Mononuclear cell (primary cell): ENCODE data around the gene CAPN14. TPM values are rescaled to one million over a fixed set of nuclear protein-coding genes. Genes with fewer than 3 reads are reported as not detected.

ENCODE experiments used
- H3K27me3 ChIP-seq: 2 replicates; pipeline ENCODE4 v1.6.0; 2011; ENCODE audit warnings: low read length, control low read depth; ENCODE audit not compliant: insufficient read depth
- H3K4me1 ChIP-seq: 2 replicates; pipeline ENCODE4 v1.5.1; 2011; ENCODE audit warnings: mild to moderate bottlenecking, low read length, control low read depth; ENCODE audit not compliant: insufficient read depth
- H3K4me3 ChIP-seq: 2 replicates; pipeline ENCODE4 v1.5.1; 2011; ENCODE audit warnings: mild to moderate bottlenecking, low read length, moderate library complexity
- H3K9me3 ChIP-seq: 2 replicates; pipeline ENCODE4 v1.5.1; 2011; ENCODE audit warnings: low read depth, mild to moderate bottlenecking, control low read depth, low read length
- total RNA-seq: library from RNA; depleted of rRNA; stranded (reverse); fragments of >200 nt; gene quantifications from one replicate; pipeline ENCODE4 v1.2.3, GENCODE V29; 2012

Gene CAPN14
- total RNA-seq, 1 donor, result 0.21 TPM

DNA sequence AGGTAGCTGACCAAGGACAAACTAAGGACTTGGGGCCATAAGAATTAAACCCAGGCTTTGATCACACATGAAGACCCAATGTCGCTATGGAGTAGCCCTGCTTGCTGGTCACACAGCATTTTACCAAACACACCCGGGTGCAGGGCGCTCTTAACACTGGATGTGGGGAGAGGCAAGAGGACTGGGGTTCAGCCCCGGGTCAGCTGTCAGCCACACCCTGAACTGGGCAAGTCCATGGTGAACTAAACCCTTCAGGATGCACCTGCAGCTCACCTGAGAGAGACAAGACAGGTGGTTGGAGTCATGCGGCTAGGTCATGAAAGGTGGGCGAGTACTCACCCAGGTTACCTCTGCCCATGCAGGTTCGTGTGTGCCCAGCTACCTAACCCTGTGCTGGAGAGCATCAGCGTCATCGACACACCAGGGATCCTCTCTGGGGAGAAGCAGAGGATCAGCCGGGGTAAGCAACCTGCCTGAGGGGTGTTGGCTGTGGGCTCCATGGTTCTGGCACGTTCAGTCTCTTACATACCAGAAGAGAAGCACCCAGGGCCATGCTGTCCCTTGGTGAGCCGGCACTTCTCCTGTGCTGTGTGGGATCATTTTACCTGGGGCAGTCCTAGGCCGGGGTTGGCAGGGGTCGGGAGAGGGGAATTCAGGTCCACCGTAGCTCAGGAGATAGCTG, 31.8 kb upstream of the CAPN14 start:
- H3K9me3 ChIP-seq, result no peaks in the 10 kb centered on the region
- H3K4me3 ChIP-seq, result no peak overlapping the region
- H3K4me1 ChIP-seq, result peaks cover 5% of the 10 kb centered on the region
- no peaks in the 10 kb centered on the region for H3K27me3 ChIP-seq

DNA sequence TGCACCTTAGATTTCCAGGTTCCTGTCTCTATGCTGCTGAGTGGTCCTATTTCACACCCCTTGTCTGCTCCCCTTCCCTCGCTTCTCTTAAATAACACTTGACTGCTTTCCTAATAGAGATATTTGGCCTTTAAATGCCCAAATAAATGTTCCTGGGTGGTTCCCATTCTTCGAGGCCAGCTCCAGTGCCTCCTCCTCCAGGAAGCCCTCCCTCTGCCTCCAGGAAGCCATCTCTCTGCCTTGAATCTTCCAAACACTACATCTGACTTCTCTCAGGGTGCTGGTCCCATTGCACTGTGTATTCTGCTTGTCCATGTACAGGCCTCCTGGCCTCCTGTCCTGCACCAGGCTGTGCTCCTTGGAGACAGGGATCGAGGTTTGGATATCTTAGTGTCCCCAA, 30.8 kb upstream of the CAPN14 start:
- Histone ChIP-seq H3K4me1 (no peaks in the 10 kb centered on the region), H3K9me3 (no peaks in the 10 kb centered on the region), H3K4me3 (no peak overlapping the region), H3K27me3 (no peaks in the 10 kb centered on the region)

DNA sequence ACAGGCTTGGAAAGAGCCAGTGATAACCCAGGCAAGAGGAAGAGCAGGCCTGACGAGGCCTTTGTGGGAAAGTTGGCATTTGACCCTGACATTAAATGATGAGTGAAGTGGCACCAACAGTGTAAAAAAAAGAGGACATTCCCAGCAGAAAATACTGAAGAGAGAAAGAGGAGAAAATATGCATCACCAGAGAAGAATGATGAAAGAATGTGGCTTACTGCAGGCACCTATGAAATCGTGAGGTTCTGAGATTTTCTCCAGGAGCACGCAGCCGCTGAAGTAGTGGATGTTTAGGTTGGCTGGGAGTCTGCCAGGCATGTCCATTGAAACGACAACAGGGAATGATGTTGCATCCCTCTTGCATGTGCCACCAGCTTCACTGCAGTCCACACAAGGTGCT, 30.4 kb upstream of the CAPN14 start:
- H3K4me3 ChIP-seq, result no peak overlapping the region
- H3K4me1 ChIP-seq, result no peaks in the 10 kb centered on the region
- no peaks in the 10 kb centered on the region for H3K27me3 ChIP-seq
- H3K9me3 ChIP-seq, result no peaks in the 10 kb centered on the region

DNA sequence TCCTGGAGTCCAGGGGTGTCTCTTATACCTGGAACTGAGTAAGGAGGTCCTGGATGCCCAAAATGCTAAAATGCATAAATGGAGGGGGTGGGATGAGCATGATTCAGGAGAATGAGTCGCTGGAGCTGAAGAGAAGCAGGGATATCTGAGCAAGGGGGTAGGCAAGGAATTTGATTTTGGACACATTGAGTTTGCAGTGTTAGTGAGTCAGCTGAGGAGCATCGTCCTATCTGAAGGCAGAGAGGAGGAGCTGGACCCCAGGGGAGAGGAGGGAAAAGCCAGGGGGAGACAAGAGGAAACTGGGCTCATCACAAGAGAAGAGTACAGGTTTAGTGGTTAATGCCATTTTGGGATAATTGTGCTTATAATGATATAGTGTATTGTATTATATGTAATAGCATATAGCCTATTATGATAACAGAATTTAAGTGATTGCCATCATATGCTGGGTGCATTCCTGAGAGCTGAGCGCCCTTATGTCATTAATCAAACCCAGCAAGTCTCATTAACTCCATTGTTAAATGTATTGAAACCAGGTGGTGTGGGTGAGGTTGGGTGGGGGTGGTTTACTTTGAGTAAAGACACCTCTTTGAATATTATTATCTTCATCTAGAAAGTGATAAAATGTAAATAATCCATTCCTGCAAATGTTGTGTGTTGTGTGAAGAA, 29.0 kb upstream of the CAPN14 start:
- Histone ChIP-seq H3K4me3 (no peak overlapping the region), H3K9me3 (no peaks in the 10 kb centered on the region), H3K27me3 (no peaks in the 10 kb centered on the region), H3K4me1 (no peaks in the 10 kb centered on the region)

DNA sequence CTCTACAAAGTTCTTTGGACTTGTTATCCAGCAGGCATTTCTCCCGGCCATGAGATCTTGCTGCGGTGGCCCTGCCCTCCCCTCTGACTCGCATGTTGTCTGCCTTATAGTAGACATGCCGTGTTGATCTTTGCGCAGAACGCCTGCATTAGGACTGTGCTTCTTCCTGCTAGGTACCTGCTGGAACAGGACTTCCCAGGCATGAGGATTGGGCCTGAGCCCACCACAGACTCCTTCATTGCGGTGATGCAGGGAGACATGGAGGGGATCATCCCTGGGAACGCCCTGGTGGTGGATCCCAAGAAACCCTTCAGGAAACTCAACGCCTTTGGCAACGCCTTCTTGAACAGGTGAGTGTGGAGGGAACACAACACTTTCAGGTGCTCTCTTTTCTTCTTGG, 26.8 kb upstream of the CAPN14 start:
- Histone ChIP-seq H3K4me3 (no peak overlapping the region), H3K4me1 (no peaks in the 10 kb centered on the region), H3K9me3 (no peaks in the 10 kb centered on the region), H3K27me3 (no peaks in the 10 kb centered on the region)

DNA sequence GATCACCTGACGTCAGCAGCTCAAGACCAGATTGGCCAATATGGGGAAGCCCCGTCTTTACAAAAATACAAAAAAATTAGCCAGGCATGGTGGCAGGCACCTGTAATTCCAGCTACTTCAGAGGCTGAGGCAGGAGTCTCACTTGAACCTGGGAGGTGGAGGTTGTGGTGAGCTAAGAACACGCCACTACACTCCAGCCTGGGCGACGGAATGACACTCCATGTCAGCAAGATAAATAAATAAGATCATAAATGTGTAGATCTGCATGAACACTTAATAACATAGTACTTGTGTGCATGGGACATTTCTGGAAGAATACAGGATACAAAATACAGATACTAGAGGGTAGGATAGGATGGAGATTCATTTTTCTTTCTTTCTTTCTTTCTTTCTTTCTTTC, 25.7 kb upstream of the CAPN14 start:
- no peaks in the 10 kb centered on the region for H3K27me3 ChIP-seq
- no peak overlapping the region for H3K4me3 ChIP-seq
- H3K4me1 ChIP-seq, result no peaks in the 10 kb centered on the region
- no peaks in the 10 kb centered on the region for H3K9me3 ChIP-seq

DNA sequence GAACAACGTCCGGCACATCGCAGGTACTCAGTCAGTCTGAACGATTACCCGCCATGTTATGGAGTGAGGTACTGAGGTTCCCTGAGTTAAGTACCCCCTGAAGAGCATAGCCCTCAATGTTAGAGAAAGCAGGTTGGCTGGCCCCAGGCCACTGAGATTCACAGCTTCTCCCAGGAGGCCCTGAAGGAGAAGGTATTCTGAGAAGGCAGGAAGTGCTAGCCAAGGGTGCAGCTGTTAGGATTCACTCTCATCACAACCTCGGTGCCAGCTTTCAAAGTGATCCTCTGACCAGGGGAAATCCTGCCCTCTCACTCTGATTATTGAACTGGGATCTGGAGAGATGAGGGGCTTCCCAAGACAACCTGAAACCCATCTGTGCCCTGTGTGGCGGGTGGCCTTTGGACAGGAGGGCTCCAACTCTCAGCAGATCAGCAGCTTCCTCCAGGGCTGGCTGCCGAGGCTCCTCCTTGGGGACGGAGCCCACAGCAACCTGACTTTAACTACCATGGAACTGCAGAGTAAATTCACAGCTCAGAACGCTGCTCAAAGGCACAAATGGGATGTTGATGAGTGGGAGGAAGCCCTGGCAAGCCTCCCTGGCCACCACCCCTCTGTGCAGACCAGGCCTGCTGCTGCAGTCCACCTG, 24.4 kb upstream of the CAPN14 start:
- no peaks in the 10 kb centered on the region for H3K9me3 ChIP-seq
- H3K4me3 ChIP-seq, result no peak overlapping the region

DNA sequence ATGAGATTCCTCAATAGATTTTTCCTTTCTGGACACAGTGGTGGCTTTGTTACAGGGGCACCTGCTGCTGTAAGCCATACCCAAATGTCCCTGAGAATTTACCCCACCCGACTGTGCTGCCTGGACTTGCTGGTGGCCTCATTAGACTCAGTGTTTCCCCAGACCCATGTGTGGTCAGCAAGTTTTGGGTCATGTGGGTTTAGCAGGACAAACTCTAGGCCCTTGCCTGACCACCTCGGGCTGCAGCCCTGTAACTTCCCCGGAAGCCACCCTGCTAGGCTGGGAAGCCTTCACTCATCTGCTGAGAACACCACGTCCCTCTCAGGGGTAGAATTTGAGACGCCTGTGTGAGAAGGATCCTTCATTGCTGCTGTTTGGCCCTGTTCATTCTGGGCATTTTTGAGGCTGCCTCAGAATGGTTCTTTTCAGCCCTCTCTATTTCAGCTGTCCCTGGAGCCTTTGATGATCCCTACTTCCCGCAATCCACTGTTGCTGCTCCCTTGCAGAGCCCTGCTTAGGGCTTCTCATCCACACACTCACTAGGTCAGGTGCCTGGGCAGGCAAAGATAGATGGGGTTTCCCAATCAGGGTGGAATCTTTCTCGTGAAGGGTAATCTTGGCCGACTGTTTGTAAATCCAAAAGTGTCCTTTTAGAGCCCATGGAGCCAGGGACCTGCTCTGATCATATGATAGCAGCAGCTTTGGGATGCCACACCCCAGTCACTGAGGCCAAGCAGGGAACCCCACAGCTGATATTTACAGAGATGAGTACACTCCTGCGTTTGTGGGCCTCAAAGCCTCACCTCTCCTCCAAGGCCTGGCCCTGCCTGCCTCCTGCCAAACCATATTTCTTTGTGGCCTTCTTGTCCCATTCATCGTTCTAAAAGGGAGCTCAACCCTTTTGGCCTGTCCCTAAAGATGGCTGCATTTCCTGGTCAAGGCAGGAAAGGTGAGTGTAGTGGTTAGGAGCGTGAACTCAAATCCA, 23.4 kb upstream of the CAPN14 start:
- Histone ChIP-seq H3K27me3 (no peaks in the 10 kb centered on the region), H3K4me1 (no peaks in the 10 kb centered on the region), H3K4me3 (no peak overlapping the region), H3K9me3 (no peaks in the 10 kb centered on the region)

More for the DNA sequence above, 24.4 kb upstream of the CAPN14 start:
- no peaks in the 10 kb centered on the region for H3K27me3 ChIP-seq
- H3K4me1 ChIP-seq, result no peaks in the 10 kb centered on the region

DNA sequence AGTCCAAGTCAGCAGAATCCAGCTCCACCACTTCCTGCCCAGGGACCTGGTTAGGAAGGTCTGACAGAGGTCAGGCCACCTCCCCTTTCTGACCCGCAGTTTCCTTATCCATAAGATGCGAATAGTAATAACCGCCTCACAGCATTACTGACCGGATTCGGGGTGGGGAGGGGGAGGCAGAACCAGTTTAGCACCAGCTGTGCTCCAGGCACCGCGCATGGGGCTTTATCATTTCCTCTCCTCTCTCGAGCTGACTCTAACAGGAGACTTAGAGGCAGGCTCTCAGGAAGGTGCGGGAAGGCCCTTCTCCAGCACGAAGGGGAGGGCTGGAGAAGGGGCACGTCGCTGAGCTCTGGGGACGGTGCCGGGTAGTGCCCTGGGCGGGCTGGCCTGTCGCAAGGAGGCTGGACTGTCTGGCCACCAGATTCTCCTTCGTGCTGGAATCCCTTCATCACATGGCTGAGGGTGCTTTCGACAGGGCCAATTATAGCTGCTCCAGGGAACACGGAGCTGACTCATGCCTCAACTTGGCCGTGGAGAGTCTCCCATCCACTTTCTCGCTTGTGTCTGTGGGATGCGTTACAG, 22.4 kb upstream of the CAPN14 start:
- H3K9me3 ChIP-seq, result no peaks in the 10 kb centered on the region
- H3K4me3 ChIP-seq, result no peak overlapping the region
- H3K4me1 ChIP-seq, result peaks cover 5% of the 10 kb centered on the region
- no peaks in the 10 kb centered on the region for H3K27me3 ChIP-seq

DNA sequence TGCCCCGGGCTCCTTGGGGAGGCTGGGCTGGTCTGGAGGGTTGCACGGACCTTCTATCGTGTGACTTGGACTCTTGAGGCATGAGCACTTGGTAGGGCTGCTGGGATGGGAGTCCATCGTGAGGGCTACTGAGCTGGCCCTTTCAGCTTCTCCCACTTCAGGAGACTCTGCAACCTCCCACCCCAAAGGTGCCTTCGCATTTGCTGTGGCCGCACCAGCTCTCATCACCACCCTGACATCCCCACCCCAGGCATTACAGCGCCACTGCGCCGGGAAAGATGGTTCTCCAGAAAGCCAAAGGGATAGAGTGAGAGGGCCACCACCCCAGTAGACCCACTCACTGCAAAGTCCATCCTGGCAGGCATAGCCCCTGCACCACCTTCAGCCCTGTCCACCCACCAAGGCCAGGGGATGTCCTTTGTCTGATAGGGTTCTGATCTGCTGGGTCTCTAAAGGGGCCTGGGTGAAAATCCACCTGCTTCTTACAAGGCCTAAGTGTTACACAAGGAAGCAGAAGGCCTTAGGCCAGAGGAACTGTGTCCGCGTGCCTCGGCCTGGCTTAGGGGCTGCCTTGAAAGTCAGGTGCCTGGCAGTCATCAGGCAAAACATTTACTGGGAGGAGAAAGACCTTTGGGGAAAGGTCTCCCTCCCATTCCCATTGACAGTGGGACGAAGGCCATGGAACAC, 21.7 kb upstream of the CAPN14 start:
- H3K27me3 ChIP-seq, result no peaks in the 10 kb centered on the region
- no peaks in the 10 kb centered on the region for H3K9me3 ChIP-seq
- H3K4me1 ChIP-seq, result peaks cover 12% of the 10 kb centered on the region
- H3K4me3 ChIP-seq, result no peak overlapping the region

DNA sequence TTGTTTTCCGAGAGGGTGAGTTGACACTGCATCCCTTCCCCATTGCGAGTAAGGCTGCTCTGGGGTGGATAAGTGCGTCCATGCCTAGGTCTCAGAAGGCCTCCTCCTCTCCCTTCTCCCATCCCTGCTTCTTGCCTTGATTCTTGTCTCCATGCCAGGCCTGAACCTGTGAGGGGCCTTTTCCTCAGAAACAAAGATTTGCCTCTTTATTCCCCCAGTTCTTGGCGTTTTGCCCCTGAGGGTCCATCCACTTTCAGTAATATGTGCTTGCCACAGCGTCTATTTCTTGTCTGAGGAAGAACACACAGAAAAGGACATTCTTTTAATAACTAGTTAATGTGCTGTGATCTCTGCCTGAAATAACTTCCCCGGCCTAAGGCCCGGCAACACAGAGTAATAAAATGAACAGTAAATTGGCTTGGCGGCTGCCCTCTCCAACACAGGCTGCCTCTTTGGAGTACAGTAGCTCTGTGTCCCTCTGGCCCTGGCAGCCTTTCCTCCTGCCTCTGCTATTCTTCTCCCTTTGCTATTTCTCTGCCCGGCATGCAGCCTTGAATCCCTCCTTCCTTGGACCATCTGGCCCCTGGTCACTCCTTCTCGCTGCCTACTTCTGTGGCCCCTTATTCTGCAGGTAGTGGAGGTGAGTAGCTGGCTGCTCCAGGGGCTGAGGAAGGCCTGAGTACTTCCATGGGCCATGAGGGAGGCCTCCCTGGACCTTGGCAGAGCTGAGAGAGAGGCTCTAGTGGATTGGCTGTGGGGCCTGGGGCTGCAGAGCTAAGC, 21.0 kb upstream of the CAPN14 start:
- Histone ChIP-seq H3K9me3 (no peaks in the 10 kb centered on the region), H3K4me1 (peaks cover 19% of the 10 kb centered on the region), H3K4me3 (no peak overlapping the region), H3K27me3 (no peaks in the 10 kb centered on the region)

DNA sequence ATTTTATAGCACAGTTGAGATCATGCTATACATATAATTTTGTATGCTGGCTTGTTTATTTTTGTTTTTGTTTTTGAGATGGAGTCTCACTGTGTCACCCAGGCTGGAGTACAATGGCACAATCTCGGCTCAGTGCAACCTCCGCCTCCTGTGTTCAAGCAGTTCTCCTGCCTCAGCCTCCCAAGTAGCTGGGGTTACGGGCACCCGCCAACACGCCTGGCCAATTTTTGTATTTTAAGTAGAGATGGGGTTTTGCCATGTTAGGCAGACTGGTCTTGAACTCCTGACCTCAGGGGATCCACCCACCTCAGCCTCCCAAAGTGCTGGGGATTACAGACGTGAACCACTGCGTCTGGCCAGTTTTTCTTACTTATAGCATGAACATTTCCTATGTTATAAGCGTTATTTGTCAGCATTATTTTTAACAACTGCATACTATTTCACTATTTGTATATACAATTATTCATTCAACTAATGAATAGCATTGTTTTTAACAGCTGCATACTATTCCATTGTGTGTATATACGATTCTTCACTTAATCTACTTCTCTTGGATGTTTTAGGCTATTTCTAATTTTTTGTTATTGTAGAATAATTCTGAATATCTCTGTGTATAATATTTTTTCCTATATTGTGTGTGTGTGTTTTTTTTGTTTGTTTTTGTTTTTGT, 20.2 kb upstream of the CAPN14 start:
- no peaks in the 10 kb centered on the region for H3K9me3 ChIP-seq
- peaks cover 22% of the 10 kb centered on the region for H3K4me1 ChIP-seq
- no peak overlapping the region for H3K4me3 ChIP-seq
- H3K27me3 ChIP-seq, result no peaks in the 10 kb centered on the region
